GM10266 (cell line): Measurements from ENCODE around the gene MYPN.

Experiments used
- DNase-seq: peaks from one replicate; pipeline ENCODE4 v3.0.0; 2012; ENCODE audit errors: extremely low spot score
- TF ChIP-seq, protein P1 (sequence below): IDR thresholded peaks from 2 replicates; pipeline ENCODE4 v1.5.1; 2012; ENCODE audit warnings: mild to moderate bottlenecking, low read depth; ENCODE audit not compliant: control insufficient read depth, insufficient read depth; ENCODE audit errors: missing control alignments

Gene MYPN

DNA sequence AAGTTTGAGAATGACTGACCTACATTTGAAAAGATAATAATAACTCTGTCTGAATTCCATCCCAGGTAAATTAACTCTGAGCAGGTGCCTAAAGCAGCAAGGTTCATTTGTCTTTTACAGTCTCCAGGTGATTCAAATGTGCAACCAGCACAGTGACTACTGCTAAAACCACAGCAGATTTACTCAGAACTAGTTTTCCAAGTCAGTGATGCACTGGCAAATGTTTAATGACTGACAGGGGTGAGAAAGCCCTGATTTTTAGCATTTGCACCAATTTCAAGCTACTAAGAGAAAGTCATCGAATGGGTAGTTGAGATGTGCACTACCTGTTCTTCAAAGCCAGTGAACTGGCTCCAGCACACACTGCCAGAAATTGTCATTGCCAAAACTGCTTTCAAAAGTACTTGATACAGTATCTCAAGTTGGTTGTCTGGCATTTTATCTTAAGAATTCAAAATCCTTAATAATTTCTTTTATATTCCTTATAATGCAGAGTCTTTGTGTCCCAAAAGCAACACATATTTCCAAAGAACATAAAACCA lies 62.3 kb downstream of the MYPN start:
- no peak for DNase-seq
- TF ChIP-seq, protein P1, sequence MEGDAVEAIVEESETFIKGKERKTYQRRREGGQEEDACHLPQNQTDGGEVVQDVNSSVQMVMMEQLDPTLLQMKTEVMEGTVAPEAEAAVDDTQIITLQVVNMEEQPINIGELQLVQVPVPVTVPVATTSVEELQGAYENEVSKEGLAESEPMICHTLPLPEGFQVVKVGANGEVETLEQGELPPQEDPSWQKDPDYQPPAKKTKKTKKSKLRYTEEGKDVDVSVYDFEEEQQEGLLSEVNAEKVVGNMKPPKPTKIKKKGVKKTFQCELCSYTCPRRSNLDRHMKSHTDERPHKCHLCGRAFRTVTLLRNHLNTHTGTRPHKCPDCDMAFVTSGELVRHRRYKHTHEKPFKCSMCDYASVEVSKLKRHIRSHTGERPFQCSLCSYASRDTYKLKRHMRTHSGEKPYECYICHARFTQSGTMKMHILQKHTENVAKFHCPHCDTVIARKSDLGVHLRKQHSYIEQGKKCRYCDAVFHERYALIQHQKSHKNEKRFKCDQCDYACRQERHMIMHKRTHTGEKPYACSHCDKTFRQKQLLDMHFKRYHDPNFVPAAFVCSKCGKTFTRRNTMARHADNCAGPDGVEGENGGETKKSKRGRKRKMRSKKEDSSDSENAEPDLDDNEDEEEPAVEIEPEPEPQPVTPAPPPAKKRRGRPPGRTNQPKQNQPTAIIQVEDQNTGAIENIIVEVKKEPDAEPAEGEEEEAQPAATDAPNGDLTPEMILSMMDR, result no peak

DNA sequence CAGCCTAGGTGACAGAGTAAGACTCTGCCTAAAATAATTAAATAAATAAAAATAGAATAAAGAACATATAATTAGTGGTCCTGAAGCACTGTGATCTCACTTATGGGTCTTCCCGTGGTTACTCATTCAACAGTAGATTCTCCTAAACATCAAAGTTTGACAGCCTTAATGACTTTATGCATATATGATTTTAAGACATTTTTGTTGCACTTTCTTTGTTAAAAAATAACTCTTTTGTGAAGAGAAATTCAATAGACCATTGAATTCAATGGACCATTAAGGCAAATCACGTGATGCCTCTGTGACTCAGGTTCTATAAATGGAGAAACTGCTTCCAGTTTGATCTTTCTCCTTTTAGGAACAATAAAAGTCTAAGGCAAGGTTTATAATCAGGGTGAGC lies 63.0 kb downstream of the MYPN start:
- DNase-seq, result no peak
- TF ChIP-seq, protein P1, result no peak

DNA sequence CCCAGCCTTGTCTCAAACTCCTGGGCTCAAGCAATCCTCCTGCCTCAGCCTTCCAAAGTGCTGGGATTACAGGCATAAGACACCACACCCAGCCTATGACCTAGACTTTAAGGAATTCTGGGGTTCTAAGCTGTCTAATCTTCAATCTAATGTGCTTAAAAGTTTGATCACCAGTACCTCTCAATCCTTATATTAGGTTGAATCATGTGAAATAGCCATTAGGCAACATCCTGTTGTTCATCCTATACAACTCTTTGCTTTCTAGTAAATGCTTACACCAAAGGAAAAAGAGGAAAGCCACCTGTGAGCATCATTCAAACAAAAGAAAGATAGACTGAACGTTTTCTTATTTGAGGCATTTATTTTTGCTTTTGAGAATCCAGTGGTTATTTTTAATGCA lies 66.7 kb downstream of the MYPN start:
- TF ChIP-seq, protein P1, result no peak

DNA sequence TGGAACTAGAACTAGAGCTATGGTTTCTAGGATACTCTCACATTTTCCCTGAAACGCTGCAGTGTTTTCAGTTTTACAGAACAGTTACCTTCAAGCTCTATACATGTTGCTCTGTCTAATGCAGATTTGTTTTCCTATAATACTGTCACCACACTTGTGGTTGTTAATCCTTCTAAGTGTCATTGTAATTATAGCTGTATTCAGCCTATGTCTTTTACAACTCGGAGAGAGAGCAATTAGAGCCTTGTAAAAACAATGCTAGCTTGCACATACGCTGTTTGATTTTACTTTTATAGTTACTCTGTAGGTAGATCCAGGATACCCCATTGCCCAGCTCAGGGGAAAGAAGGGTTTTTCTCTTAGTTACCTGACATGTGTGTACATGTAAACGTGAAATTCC lies 67.5 kb downstream of the MYPN start:
- TF ChIP-seq, protein P1, result no peak
- DNase-seq, result no peak

More for the DNA sequence above, 66.7 kb downstream of the MYPN start:
- no peak for DNase-seq

DNA sequence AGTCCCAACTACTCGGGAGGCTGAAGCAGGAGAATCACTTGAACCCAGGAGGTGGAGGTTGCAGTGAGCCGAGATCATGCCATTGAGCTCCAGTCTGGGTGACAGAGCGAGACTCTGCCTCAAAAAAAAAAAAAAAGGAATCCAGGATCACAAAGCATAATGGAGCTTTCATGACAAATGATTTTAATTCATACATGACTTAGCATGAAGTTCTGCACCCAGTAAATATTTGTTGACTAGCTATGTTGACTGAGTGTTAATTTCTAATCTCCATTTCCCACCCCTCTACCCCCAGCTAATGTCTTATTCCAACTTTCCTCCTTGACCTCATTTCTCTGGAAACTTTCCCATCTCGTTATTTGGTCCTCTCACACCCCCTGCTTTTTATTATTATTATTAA lies 69.3 kb downstream of the MYPN start:
- DNase-seq, result no peak
- TF ChIP-seq, protein P1, result no peak

DNA sequence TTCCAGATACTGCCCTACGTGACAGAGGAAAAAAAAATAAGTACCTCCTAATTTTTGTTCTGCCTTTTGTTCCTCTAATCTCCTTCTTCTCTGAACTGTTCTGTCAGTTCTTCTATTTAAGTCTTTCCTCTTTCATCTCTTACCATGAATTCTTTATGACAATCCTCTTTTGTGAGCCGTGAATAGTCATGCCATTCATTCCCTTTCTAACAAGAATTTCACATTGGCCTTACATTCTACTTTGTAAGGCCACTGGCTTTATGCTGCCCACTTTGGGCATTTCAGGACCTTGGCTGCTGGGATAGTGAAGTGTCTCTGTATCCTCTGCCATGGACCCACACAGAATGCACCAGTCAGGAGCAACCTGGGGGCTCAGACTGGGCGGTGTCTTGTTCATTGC lies 69.7 kb downstream of the MYPN start:
- no peak for DNase-seq
- TF ChIP-seq, protein P1, result no peak

DNA sequence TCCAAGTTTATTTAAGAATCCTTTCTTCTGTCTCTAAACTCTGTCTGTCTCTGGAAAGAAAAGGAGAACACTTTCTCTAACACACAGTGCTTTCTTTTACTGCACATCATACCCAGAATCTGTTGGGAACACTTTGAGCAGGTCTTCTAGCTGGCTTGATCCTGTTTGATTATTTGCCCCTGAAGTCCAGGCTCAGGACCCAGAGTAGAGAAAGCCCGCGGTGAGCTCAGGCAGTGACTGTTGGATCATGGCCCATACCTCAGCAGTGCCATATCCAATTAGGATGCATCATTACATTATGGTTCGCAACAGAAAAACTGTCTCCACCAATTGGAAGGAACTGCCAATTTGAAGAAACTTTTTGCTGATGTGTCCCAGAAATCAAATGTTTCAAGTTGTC lies 71.2 kb downstream of the MYPN start:
- no peak for DNase-seq
- TF ChIP-seq, protein P1, result no peak
